ENCODE data around the gene FSCN2.

GRCh38 chr17:81576621-81577277 lies 48.6 kb downstream of the FSCN2 start:
- TF ChIP-seq CTCF (IDR thresholded peaks at IDR 0.05; ENCODE audit: low read length) (no peak), EZH2 (IDR thresholded peaks at IDR 0.05; ENCODE audit: borderline replicate concordance, low read length) (no peak)
